ENCODE results near the gene ATG4D.
"Not testable (repeated sequence)": the region's sequence is repeated elsewhere in the genome, so short reads cannot be mapped to it uniquely, and the experiment has no call there.

ATG4D gene

GRCh38 chr19:10519421-10519820 is 24.3 kb upstream of the ATG4D start:
- DNase-seq (ENCODE audit: low read depth, low spot score), result no peak

GRCh38 chr19:10520652-10521318 is 22.9 kb upstream of the ATG4D start:
- DNase-seq (ENCODE audit: low read depth, low spot score), result no peak

GRCh38 chr19:10521461-10522171 is 22.1 kb upstream of the ATG4D start:
- DNase-seq (ENCODE audit: low read depth, low spot score), result no peak

- DNase-seq (ENCODE audit: low read depth, low spot score), result no peak
Measured at GRCh38 chr19:10523135-10523636, 20.5 kb upstream of the ATG4D start.

GRCh38 chr19:10525636-10526035 is 18.1 kb upstream of the ATG4D start:
- no peak for DNase-seq (ENCODE audit: low read depth, low spot score)

- not testable (repeated sequence) for DNase-seq (ENCODE audit: low read depth, low spot score)
Measured at GRCh38 chr19:10526887-10527286, 16.8 kb upstream of the ATG4D start.

GRCh38 chr19:10532457-10532856 is 11.2 kb upstream of the ATG4D start:
- no peak for DNase-seq (ENCODE audit: low read depth, low spot score)

- no peak for DNase-seq (ENCODE audit: low read depth, low spot score)
Measured at GRCh38 chr19:10533646-10534386, 9.9 kb upstream of the ATG4D start.

GRCh38 chr19:10535613-10536012 is 8.1 kb upstream of the ATG4D start:
- no peak for DNase-seq (ENCODE audit: low read depth, low spot score)

- no peak for DNase-seq (ENCODE audit: low read depth, low spot score)
Measured at GRCh38 chr19:10537668-10538067, 6.0 kb upstream of the ATG4D start.

GRCh38 chr19:10538204-10538983 is 5.3 kb upstream of the ATG4D start:
- DNase-seq (ENCODE audit: low read depth, low spot score), result no peak

- DNase-seq (ENCODE audit: low read depth, low spot score), result not testable (repeated sequence)
Measured at GRCh38 chr19:10539016-10539415, 4.7 kb upstream of the ATG4D start.

GRCh38 chr19:10543059-10543419 is 665 bp upstream of the ATG4D start:
- no peak for DNase-seq (ENCODE audit: low read depth, low spot score)

- DNase-seq (ENCODE audit: low read depth, low spot score), result no peak
Measured at GRCh38 chr19:10544242-10544752, 593 bp downstream of the ATG4D start.

GRCh38 chr19:10544753-10545251 is 1.1 kb downstream of the ATG4D start:
- DNase-seq (ENCODE audit: low read depth, low spot score), result no peak

GRCh38 chr19:10546817-10547216 is 3.1 kb downstream of the ATG4D start:
- no peak for DNase-seq (ENCODE audit: low read depth, low spot score)

- no peak for DNase-seq (ENCODE audit: low read depth, low spot score)
Measured at GRCh38 chr19:10548746-10549276, 5.1 kb downstream of the ATG4D start.

- no peak for DNase-seq (ENCODE audit: low read depth, low spot score)
Measured at GRCh38 chr19:10549733-10550132, 6.0 kb downstream of the ATG4D start.

- DNase-seq (ENCODE audit: low read depth, low spot score), result no peak
Measured at GRCh38 chr19:10550336-10550735, 6.6 kb downstream of the ATG4D start.

GRCh38 chr19:10551006-10551405 is 7.3 kb downstream of the ATG4D start:
- not testable (repeated sequence) for DNase-seq (ENCODE audit: low read depth, low spot score)

GRCh38 chr19:10551698-10552301 is 8.1 kb downstream of the ATG4D start:
- DNase-seq (ENCODE audit: low read depth, low spot score), result no peak
